ENCODE data around the gene PNKD.
"Not testable (repeated sequence)": the region's sequence is repeated elsewhere in the genome, so short reads cannot be mapped to it uniquely, and the experiment has no call there.

PNKD gene

GRCh38 chr2:218273214-218273907 lies 3.0 kb downstream of the PNKD start:
- H3K9me3 ChIP-seq (ENCODE audit: control insufficient read depth, insufficient read depth, low read length); H3K4me1 ChIP-seq (ENCODE audit: control insufficient read depth, insufficient read depth, low read length); DNase-seq (ENCODE audit: low read depth, low spot score); H3K27ac ChIP-seq (ENCODE audit: low read length); H3K4me3 ChIP-seq (ENCODE audit: low read length); H3K27me3 ChIP-seq (ENCODE audit: control insufficient read depth, insufficient read depth, low read length): not testable (repeated sequence)
- WGBS (ENCODE audit: insufficient coverage, insufficient read length): no CpG with 5 or more reads among the region's 8 CpGs
- peaks cover 16% of the 10 kb centered on the region; the same call in 1 of the 2 replicates for H3K36me3 ChIP-seq (ENCODE audit: control insufficient read depth, insufficient read depth, low read length)

GRCh38 chr2:218273908-218274249 lies 3.6 kb downstream of the PNKD start:
- no peak for DNase-seq (ENCODE audit: low read depth, low spot score)
- Histone ChIP-seq H3K36me3 (ENCODE audit: control insufficient read depth, insufficient read depth, low read length) (peaks cover 16% of the 10 kb centered on the region; the same call in 1 of the 2 replicates), H3K4me1 (ENCODE audit: control insufficient read depth, insufficient read depth, low read length) (0 out of 2 replicates have a peak, but pooled peaks cover 2% of the 10 kb centered on the region), H3K4me3 (ENCODE audit: low read length) (no peak overlapping the region), H3K9me3 (ENCODE audit: control insufficient read depth, insufficient read depth, low read length) (no peaks in the 10 kb centered on the region), H3K27me3 (ENCODE audit: control insufficient read depth, insufficient read depth, low read length) (no peaks in the 10 kb centered on the region), H3K27ac (ENCODE audit: low read length) (no peak overlapping the region)
- WGBS (ENCODE audit: insufficient coverage, insufficient read length): no CpG with 5 or more reads among the region's 2 CpGs

- H3K27me3 ChIP-seq (ENCODE audit: control insufficient read depth, insufficient read depth, low read length): no peaks in the 10 kb centered on the region
- WGBS (ENCODE audit: insufficient coverage, insufficient read length): no CpG with 5 or more reads among the region's 4 CpGs
- H3K4me1 ChIP-seq (ENCODE audit: control insufficient read depth, insufficient read depth, low read length): no peaks in the 10 kb centered on the region
- H3K4me3 ChIP-seq (ENCODE audit: low read length): no peak overlapping the region
- DNase-seq (ENCODE audit: low read depth, low spot score): no peak
- no peak overlapping the region for H3K27ac ChIP-seq (ENCODE audit: low read length)
- H3K36me3 ChIP-seq (ENCODE audit: control insufficient read depth, insufficient read depth, low read length): peaks cover 16% of the 10 kb centered on the region; the same call in 1 of the 2 replicates
- no peaks in the 10 kb centered on the region for H3K9me3 ChIP-seq (ENCODE audit: control insufficient read depth, insufficient read depth, low read length)
Observed at GRCh38 chr2:218274586-218274985, 4.3 kb downstream of the PNKD start.

- DNase-seq (ENCODE audit: low read depth, low spot score): no peak
- no peaks in the 10 kb centered on the region for H3K9me3 ChIP-seq (ENCODE audit: control insufficient read depth, insufficient read depth, low read length)
- H3K4me3 ChIP-seq (ENCODE audit: low read length): no peak overlapping the region
- peaks cover 16% of the 10 kb centered on the region; the same call in 1 of the 2 replicates for H3K36me3 ChIP-seq (ENCODE audit: control insufficient read depth, insufficient read depth, low read length)
- no CpG with 5 or more reads among the region's 9 CpGs for WGBS (ENCODE audit: insufficient coverage, insufficient read length)
- no peak overlapping the region for H3K27ac ChIP-seq (ENCODE audit: low read length)
- no peaks in the 10 kb centered on the region for H3K27me3 ChIP-seq (ENCODE audit: control insufficient read depth, insufficient read depth, low read length)
- H3K4me1 ChIP-seq (ENCODE audit: control insufficient read depth, insufficient read depth, low read length): no peaks in the 10 kb centered on the region
Observed at GRCh38 chr2:218275371-218276072, 5.2 kb downstream of the PNKD start.

GRCh38 chr2:218276986-218277755 lies 6.9 kb downstream of the PNKD start:
- no peaks in the 10 kb centered on the region for H3K27me3 ChIP-seq (ENCODE audit: control insufficient read depth, insufficient read depth, low read length)
- H3K4me1 ChIP-seq (ENCODE audit: control insufficient read depth, insufficient read depth, low read length): no peaks in the 10 kb centered on the region
- DNase-seq (ENCODE audit: low read depth, low spot score): no peak
- no peak overlapping the region for H3K4me3 ChIP-seq (ENCODE audit: low read length)
- peaks cover 16% of the 10 kb centered on the region; the same call in 1 of the 2 replicates for H3K36me3 ChIP-seq (ENCODE audit: control insufficient read depth, insufficient read depth, low read length)
- no CpG with 5 or more reads among the region's 12 CpGs for WGBS (ENCODE audit: insufficient coverage, insufficient read length)
- H3K27ac ChIP-seq (ENCODE audit: low read length): no peak overlapping the region
- no peaks in the 10 kb centered on the region for H3K9me3 ChIP-seq (ENCODE audit: control insufficient read depth, insufficient read depth, low read length)

- peaks cover 16% of the 10 kb centered on the region; the same call in 1 of the 2 replicates for H3K36me3 ChIP-seq (ENCODE audit: control insufficient read depth, insufficient read depth, low read length)
- WGBS (ENCODE audit: insufficient coverage, insufficient read length): no CpG with 5 or more reads among the region's 7 CpGs
Observed at GRCh38 chr2:218277921-218278320, 7.6 kb downstream of the PNKD start.

GRCh38 chr2:218278531-218279360 lies 8.4 kb downstream of the PNKD start:
- DNase-seq (ENCODE audit: low read depth, low spot score): no peak
- no peak overlapping the region for H3K27ac ChIP-seq (ENCODE audit: low read length)
- H3K9me3 ChIP-seq (ENCODE audit: control insufficient read depth, insufficient read depth, low read length): no peaks in the 10 kb centered on the region
- H3K36me3 ChIP-seq (ENCODE audit: control insufficient read depth, insufficient read depth, low read length): peaks cover 16% of the 10 kb centered on the region; the same call in 1 of the 2 replicates
- no peaks in the 10 kb centered on the region for H3K4me1 ChIP-seq (ENCODE audit: control insufficient read depth, insufficient read depth, low read length)
- no peak overlapping the region for H3K4me3 ChIP-seq (ENCODE audit: low read length)
- WGBS (ENCODE audit: insufficient coverage, insufficient read length): no CpG with 5 or more reads among the region's 16 CpGs
- H3K27me3 ChIP-seq (ENCODE audit: control insufficient read depth, insufficient read depth, low read length): no peaks in the 10 kb centered on the region

More at GRCh38 chr2:218277921-218278320, 7.6 kb downstream of the PNKD start:
- Histone ChIP-seq H3K4me1 (ENCODE audit: control insufficient read depth, insufficient read depth, low read length) (no peaks in the 10 kb centered on the region), H3K27ac (ENCODE audit: low read length) (no peak overlapping the region), H3K27me3 (ENCODE audit: control insufficient read depth, insufficient read depth, low read length) (no peaks in the 10 kb centered on the region), H3K9me3 (ENCODE audit: control insufficient read depth, insufficient read depth, low read length) (no peaks in the 10 kb centered on the region), H3K4me3 (ENCODE audit: low read length) (no peak overlapping the region)
- DNase-seq (ENCODE audit: low read depth, low spot score): no peak

GRCh38 chr2:218280260-218280870 lies 10.0 kb downstream of the PNKD start:
- Histone ChIP-seq H3K4me3 (ENCODE audit: low read length) (no peak overlapping the region), H3K4me1 (ENCODE audit: control insufficient read depth, insufficient read depth, low read length) (no peaks in the 10 kb centered on the region), H3K27me3 (ENCODE audit: control insufficient read depth, insufficient read depth, low read length) (no peaks in the 10 kb centered on the region), H3K9me3 (ENCODE audit: control insufficient read depth, insufficient read depth, low read length) (no peaks in the 10 kb centered on the region), H3K27ac (ENCODE audit: low read length) (no peak overlapping the region), H3K36me3 (ENCODE audit: control insufficient read depth, insufficient read depth, low read length) (peaks cover 12% of the 10 kb centered on the region; the same call in 1 of the 2 replicates)
- no CpG with 5 or more reads among the region's 14 CpGs for WGBS (ENCODE audit: insufficient coverage, insufficient read length)
- no peak for DNase-seq (ENCODE audit: low read depth, low spot score)

- Histone ChIP-seq H3K9me3 (ENCODE audit: control insufficient read depth, insufficient read depth, low read length) (no peaks in the 10 kb centered on the region), H3K27me3 (ENCODE audit: control insufficient read depth, insufficient read depth, low read length) (no peaks in the 10 kb centered on the region), H3K36me3 (ENCODE audit: control insufficient read depth, insufficient read depth, low read length) (peaks cover 9% of the 10 kb centered on the region; the same call in 1 of the 2 replicates), H3K4me1 (ENCODE audit: control insufficient read depth, insufficient read depth, low read length) (no peaks in the 10 kb centered on the region), H3K4me3 (ENCODE audit: low read length) (no peak overlapping the region), H3K27ac (ENCODE audit: low read length) (no peak overlapping the region)
- no peak for DNase-seq (ENCODE audit: low read depth, low spot score)
- WGBS (ENCODE audit: insufficient coverage, insufficient read length): no CpG with 5 or more reads among the region's 3 CpGs
Observed at GRCh38 chr2:218281449-218281848, 11.1 kb downstream of the PNKD start.

Measured in iPS DF 6.9 (cell line).